ENCODE data around the gene SURF1. TPM values are rescaled to one million over a fixed set of nuclear protein-coding genes. Genes with fewer than 3 reads are reported as not detected.

Gene SURF1
- total RNA-seq, 1 donor from 2014 or later, result 31.3 TPM

DNA sequence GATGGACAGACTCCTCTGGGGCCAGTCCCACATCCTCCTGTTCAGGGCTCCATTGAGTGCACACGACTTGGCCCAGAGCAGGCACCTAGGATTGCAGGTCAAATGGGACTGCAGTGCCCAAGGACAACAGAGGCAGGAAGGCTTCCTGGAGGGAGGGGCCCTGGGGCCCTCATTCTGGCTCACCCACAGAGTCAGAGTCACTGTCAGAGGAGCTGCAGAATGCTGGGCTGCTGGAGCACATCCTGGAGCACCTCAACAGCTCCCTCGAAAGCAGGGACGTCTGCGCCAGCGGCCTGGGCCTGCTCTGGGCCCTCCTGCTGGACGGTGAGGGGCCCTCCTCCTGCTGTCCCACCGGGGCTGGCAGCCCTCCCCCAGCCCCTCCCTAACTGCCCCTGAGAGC is 46.4 kb upstream of the SURF1 start:
- no peak overlapping the region for H3K4me3 Mint-ChIP-seq (ENCODE audit: unreplicated experiment)
- no peak overlapping the region for H3K27ac Mint-ChIP-seq (ENCODE audit: unreplicated experiment)
- peaks cover 9% of the 10 kb centered on the region for H3K36me3 Mint-ChIP-seq (ENCODE audit: low read depth)
- TF ChIP-seq, protein P1, sequence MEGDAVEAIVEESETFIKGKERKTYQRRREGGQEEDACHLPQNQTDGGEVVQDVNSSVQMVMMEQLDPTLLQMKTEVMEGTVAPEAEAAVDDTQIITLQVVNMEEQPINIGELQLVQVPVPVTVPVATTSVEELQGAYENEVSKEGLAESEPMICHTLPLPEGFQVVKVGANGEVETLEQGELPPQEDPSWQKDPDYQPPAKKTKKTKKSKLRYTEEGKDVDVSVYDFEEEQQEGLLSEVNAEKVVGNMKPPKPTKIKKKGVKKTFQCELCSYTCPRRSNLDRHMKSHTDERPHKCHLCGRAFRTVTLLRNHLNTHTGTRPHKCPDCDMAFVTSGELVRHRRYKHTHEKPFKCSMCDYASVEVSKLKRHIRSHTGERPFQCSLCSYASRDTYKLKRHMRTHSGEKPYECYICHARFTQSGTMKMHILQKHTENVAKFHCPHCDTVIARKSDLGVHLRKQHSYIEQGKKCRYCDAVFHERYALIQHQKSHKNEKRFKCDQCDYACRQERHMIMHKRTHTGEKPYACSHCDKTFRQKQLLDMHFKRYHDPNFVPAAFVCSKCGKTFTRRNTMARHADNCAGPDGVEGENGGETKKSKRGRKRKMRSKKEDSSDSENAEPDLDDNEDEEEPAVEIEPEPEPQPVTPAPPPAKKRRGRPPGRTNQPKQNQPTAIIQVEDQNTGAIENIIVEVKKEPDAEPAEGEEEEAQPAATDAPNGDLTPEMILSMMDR (IDR thresholded peaks at IDR 0.05), result no peak
- H3K4me1 Mint-ChIP-seq (ENCODE audit: low read depth), result no peaks in the 10 kb centered on the region
- no peaks in the 10 kb centered on the region for H3K9me3 Mint-ChIP-seq (ENCODE audit: low read depth)
- peaks cover 4% of the 10 kb centered on the region for H3K27me3 Mint-ChIP-seq (ENCODE audit: low read depth)
- DNase-seq (ENCODE audit: low spot score), result no peak

DNA sequence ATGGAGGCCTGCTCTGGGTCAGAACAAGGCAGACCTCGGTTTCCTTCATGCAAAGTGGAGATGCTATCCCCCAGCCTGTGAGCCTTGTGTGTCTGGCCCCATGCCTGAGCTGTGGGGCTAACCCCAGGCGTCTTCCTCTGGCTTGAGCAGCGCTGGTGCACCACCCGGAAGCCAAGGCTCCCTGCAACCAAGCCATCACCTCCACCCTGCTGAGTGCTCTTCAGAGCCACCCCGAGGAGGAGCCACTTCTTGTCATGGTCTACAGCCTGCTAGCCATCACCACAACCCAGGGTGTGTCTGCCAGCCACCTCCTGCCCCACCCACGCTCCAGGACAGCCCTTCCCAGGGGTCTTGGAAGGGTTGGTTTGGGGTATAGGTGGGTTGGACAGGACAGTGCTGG is 45.3 kb upstream of the SURF1 start:
- Mint-ChIP-seq H3K4me1 (ENCODE audit: low read depth) (no peaks in the 10 kb centered on the region), H3K27ac (ENCODE audit: unreplicated experiment) (no peak overlapping the region)

DNA sequence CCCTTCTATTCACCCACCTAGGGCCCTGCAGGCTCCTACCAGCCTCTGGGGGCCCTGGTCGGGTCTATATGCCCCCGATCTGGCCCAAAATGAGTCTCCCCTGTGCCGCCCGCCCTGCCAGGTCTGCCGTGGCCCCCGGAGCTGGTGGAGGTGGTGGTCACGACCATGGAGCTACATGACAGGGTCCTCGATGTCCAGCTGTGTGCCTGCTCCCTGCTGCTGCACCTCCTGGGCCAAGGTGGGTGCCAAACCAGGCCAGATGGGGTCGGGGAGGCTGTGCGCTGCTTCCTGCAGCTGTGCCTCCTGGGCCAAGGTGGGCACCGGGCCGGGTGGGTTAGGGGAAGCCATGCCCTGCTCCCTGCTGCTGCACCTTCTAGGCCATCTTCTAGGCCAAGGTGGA is 44.0 kb upstream of the SURF1 start:
- H3K4me3 Mint-ChIP-seq (ENCODE audit: unreplicated experiment), result no peak overlapping the region
- H3K4me1 Mint-ChIP-seq (ENCODE audit: low read depth), result no peaks in the 10 kb centered on the region
- H3K27ac Mint-ChIP-seq (ENCODE audit: unreplicated experiment), result no peak overlapping the region
- H3K9me3 Mint-ChIP-seq (ENCODE audit: low read depth), result no peaks in the 10 kb centered on the region
- H3K36me3 Mint-ChIP-seq (ENCODE audit: low read depth), result no peaks in the 10 kb centered on the region
- TF ChIP-seq, protein P1 (IDR thresholded peaks at IDR 0.05), result no peak
- DNase-seq (ENCODE audit: low spot score), result no peak
- peaks cover 14% of the 10 kb centered on the region for H3K27me3 Mint-ChIP-seq (ENCODE audit: low read depth)

More for the DNA sequence above, 45.3 kb upstream of the SURF1 start:
- peaks cover 11% of the 10 kb centered on the region for H3K27me3 Mint-ChIP-seq (ENCODE audit: low read depth)
- H3K9me3 Mint-ChIP-seq (ENCODE audit: low read depth), result no peaks in the 10 kb centered on the region
- peaks cover 1% of the 10 kb centered on the region for H3K36me3 Mint-ChIP-seq (ENCODE audit: low read depth)
- no peak for DNase-seq (ENCODE audit: low spot score)
- no peak overlapping the region for H3K4me3 Mint-ChIP-seq (ENCODE audit: unreplicated experiment)
- TF ChIP-seq, protein P1 (IDR thresholded peaks at IDR 0.05), result no peak

DNA sequence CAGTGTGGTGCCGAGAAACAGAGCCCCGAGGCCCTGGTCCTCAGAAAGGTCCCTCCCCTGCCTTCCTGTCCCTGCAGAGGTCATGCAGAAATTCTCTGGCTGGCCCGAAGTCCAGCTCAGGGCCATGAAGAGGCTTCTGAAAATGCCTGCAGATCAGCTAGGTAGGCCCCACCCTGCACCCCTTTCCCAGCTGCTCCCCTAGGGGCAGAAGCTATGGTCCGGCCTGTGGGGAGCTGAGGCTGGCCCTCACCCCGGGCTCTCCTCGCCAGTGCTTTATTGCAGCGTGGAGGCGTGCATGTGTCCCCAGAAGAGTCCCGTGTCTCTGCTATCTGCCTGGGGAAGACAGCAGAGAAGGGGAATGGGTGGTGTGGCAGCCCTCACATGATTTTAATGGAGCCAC is 41.6 kb upstream of the SURF1 start:
- Mint-ChIP-seq H3K27me3 (ENCODE audit: low read depth) (peaks cover 16% of the 10 kb centered on the region), H3K9me3 (ENCODE audit: low read depth) (no peaks in the 10 kb centered on the region), H3K27ac (ENCODE audit: unreplicated experiment) (no peak overlapping the region), H3K36me3 (ENCODE audit: low read depth) (no peaks in the 10 kb centered on the region), H3K4me1 (ENCODE audit: low read depth) (no peaks in the 10 kb centered on the region), H3K4me3 (ENCODE audit: unreplicated experiment) (no peak overlapping the region)
- DNase-seq (ENCODE audit: low spot score), result no peak
- TF ChIP-seq, protein P1 (IDR thresholded peaks at IDR 0.05), result no peak

DNA sequence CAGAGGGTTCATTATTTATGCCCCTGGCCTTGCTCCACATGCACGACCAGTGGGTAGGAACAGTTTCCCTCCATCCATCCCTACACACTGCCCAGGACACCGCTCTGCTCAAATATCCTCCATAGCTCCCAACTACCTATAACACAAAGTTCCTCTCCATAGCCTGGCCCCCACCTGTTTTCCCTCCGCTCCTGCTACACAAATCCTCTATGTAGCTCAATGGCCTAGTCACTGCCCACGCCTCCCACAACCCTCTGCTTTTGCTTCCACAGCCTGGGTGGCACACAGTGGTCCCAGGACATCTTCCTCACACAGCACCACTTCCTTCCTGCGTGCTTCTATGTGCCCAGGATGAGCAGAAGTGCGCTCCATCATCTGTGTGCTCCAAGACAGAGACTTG is 41.1 kb upstream of the SURF1 start:
- H3K4me3 Mint-ChIP-seq (ENCODE audit: unreplicated experiment), result no peak overlapping the region
- H3K27ac Mint-ChIP-seq (ENCODE audit: unreplicated experiment), result no peak overlapping the region
- H3K4me1 Mint-ChIP-seq (ENCODE audit: low read depth), result no peaks in the 10 kb centered on the region
- H3K27me3 Mint-ChIP-seq (ENCODE audit: low read depth), result peaks cover 16% of the 10 kb centered on the region
- TF ChIP-seq, protein P1 (IDR thresholded peaks at IDR 0.05), result no peak
- H3K9me3 Mint-ChIP-seq (ENCODE audit: low read depth), result no peaks in the 10 kb centered on the region
- DNase-seq (ENCODE audit: low spot score), result no peak
- H3K36me3 Mint-ChIP-seq (ENCODE audit: low read depth), result no peaks in the 10 kb centered on the region

Data from chondrocyte (in vitro differentiated cells).